A549 (cell line): ENCODE measurements around the gene GARIN3.

Experiments used
- POLR2A ChIP-seq: IDR thresholded peaks from 2 replicates; pipeline ENCODE4 v1.6.1; 2012; ENCODE audit warnings: mild to moderate bottlenecking, low read length
- RAD21 ChIP-seq, 2 experiments: fragments of >200 bp in 1 of 2; sonication (Bioruptor Twin) in 1 of 2; formaldehyde crosslinking in 1 of 2; IDR thresholded peaks in 1 of 2; conservative IDR thresholded peaks in 1 of 2; 2 replicates in 1 of 2; 3 replicates in 1 of 2; pipeline ENCODE4 v1.6.1; 2012 to 2018; ENCODE audit warnings: inconsistent platforms in 1 of 2
- TF ChIP-seq, protein P1 (sequence below): fragments of >200 bp; sonication (Bioruptor Twin); formaldehyde crosslinking; IDR thresholded peaks from 3 replicates; pipeline ENCODE4 v1.5.1; 2016

DNA sequence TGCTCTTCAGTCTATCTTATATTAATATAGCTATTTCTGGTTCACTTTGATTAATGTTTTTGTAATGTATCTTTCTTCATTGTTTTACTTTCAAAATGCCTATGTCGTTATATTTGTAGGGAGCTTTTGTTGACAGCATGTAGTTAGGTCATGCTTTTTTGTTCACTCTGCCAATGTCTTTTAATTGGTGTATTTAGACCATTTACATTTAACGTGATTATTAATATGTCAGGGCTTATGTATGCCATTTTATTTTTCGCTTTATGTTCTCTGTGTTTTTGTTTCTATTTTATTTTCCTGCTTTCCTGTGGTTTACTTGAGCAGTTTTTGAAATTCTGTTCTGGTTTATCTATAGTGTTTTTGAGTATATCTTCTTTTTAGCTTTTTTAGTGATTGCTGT lies 10.8 kb downstream of the GARIN3 start:
- TF ChIP-seq, protein P1, sequence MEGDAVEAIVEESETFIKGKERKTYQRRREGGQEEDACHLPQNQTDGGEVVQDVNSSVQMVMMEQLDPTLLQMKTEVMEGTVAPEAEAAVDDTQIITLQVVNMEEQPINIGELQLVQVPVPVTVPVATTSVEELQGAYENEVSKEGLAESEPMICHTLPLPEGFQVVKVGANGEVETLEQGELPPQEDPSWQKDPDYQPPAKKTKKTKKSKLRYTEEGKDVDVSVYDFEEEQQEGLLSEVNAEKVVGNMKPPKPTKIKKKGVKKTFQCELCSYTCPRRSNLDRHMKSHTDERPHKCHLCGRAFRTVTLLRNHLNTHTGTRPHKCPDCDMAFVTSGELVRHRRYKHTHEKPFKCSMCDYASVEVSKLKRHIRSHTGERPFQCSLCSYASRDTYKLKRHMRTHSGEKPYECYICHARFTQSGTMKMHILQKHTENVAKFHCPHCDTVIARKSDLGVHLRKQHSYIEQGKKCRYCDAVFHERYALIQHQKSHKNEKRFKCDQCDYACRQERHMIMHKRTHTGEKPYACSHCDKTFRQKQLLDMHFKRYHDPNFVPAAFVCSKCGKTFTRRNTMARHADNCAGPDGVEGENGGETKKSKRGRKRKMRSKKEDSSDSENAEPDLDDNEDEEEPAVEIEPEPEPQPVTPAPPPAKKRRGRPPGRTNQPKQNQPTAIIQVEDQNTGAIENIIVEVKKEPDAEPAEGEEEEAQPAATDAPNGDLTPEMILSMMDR, result no peak
- no peak for TF ChIP-seq RAD21 (conservative IDR thresholded peaks at IDR 0.05 in 1 of 2, IDR thresholded peaks at IDR 0.05 in 1 of 2)
- TF ChIP-seq POLR2A, result no peak
